ENCODE measurements around the gene PARD3B.

DNA sequence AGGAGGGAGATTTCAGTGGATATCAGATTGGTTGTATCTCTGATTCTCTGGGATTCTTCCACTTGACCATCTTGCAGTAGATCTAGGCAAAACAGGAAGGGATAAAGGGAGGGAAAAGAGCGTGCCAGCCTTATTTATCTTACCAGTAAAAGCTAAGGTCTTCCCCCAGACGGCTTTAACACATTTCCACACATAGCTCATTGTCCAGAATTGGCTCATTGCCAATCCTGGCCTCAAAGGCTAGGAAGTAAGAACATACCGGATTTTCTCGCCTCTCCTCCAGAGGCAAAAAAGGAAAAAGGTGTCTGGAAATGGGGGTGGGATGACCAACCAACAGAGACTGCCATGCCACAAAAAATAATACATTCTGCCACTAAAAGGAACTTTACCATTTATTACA, 725.4 kb downstream of the PARD3B start:
- TF ChIP-seq CTCF (IDR thresholded peaks at IDR 0.05 in 2 of 3, conservative IDR thresholded peaks at IDR 0.05 in 1 of 3; ENCODE audit: borderline replicate concordance in 1 of 3, insufficient read depth in 1 of 3, low read depth in 2 of 3, low read length in 2 of 3) (no peak), POLR2AphosphoS5 (IDR thresholded peaks at IDR 0.05; ENCODE audit: low read depth, low read length) (no peak), EZH2phosphoT487 (IDR thresholded peaks at IDR 0.05; ENCODE audit: borderline replicate concordance) (no peak), YY1 (IDR thresholded peaks at IDR 0.05; ENCODE audit: extremely low read depth, insufficient replicate concordance, low read depth, low read length) (no peak), ELF1 (IDR thresholded peaks at IDR 0.05; ENCODE audit: borderline replicate concordance, low read depth) (no peak), ZBTB33 (IDR thresholded peaks at IDR 0.05; ENCODE audit: extremely low read depth, insufficient replicate concordance, low read length) (no peak), EGR1 (IDR thresholded peaks at IDR 0.05; ENCODE audit: low read depth) (no peak), SRF (IDR thresholded peaks at IDR 0.05; ENCODE audit: low read depth) (no peak), CEBPB (IDR thresholded peaks at IDR 0.05; ENCODE audit: low read depth) (no peak)
- TF ChIP-seq, protein P1, sequence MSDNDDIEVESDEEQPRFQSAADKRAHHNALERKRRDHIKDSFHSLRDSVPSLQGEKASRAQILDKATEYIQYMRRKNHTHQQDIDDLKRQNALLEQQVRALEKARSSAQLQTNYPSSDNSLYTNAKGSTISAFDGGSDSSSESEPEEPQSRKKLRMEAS (IDR thresholded peaks at IDR 0.05): no peak
